SKM-1 (cell line): ENCODE measurements around the gene P2RX6.
A peak's percentile ranks its signal among the peaks of the same experiment; 100 is the strongest.

Experiments used
- DNase-seq: peaks from one replicate; lab custom pipeline; 2025; ENCODE audit not compliant: unreplicated experiment; lab: John Stamatoyannopoulos, UW

Gene P2RX6

DNA sequence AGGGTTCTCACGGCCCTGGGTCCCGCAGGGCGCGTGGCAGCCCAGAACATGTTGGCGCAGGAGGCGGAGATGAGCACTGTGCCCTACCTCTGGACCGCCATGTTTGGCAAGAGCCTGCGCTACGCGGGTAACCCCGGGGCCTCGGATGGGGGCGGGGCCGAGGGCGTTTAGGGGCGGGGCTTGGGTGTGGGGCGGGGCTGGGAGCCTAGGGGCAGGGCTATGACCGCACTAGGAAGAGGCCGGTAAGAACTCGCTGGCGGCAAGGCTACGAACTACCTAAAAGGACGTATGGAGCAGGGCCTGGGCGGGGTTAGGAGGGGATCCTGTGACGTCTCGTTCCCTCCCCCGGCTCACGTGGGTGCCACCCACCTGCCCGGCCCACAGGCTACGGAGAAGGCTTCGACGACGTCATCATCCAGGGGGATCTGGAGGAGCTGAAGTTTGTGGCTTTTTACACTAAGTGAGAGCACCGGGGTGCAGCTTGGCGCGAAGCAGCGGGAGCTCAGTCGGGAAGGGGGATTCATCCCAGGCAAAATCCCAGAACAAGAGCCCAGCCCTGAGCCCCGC lies 35.6 kb upstream of the P2RX6 start:
- no peak for DNase-seq

DNA sequence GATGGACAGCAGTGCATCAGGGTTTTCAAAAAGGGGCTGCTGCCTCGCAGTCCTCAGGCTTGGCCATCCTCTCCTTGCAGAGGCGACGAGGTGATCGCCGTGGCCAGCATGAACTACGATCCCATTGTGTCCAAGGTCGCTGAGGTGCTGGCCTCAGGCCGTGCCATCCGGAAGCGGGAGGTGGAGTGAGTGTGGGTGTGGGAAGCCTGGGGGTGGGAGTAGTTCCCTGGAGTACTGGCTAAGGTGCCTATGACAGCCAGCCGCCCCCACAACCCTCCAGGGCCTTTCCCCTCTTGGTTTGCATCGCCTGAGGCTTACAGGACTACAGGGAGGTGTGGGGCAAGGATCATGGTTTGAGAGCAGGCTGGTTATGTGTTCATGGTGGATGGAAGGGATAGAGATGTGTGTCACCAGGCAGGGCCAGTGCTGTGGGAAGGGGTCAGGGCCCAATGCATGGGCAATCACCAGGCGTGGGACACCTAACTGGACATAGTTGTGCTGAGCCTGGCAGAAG lies 35.0 kb upstream of the P2RX6 start:
- no peak for DNase-seq

DNA sequence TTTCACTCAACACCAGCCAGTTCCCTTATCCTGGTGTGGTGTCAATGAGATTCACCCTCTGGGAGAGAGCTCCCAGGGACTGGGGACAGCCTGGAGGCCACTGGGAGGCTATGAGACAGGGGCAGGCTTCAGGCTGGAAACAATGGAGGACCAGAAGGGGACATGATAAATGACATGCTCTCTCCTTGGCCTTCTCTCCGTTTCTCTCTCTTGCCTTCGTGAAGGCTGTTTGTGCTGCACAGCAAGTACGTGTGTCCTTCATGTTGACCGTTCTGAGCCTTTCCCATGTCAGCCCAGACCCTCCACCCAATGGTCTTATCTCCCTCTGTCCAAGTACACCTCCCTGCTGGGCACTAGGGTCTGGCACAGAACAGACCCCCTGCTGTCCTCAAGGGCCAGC lies 34.4 kb upstream of the P2RX6 start:
- DNase-seq: no peak

GRCh38 chr22:20980938-20981722 lies 33.8 kb upstream of the P2RX6 start:
- no peak for DNase-seq

GRCh38 chr22:20981787-20982562 lies 33.0 kb upstream of the P2RX6 start, which contains the start of gene LZTR1:
LZTR1 (plus strand) TSS chr22:20982297; CDS start chr22:20982372, 75 bp downstream.
- peak; percentile 73 for DNase-seq

GRCh38 chr22:20982563-20982882 lies 32.4 kb upstream of the P2RX6 start:
- no peak for DNase-seq

DNA sequence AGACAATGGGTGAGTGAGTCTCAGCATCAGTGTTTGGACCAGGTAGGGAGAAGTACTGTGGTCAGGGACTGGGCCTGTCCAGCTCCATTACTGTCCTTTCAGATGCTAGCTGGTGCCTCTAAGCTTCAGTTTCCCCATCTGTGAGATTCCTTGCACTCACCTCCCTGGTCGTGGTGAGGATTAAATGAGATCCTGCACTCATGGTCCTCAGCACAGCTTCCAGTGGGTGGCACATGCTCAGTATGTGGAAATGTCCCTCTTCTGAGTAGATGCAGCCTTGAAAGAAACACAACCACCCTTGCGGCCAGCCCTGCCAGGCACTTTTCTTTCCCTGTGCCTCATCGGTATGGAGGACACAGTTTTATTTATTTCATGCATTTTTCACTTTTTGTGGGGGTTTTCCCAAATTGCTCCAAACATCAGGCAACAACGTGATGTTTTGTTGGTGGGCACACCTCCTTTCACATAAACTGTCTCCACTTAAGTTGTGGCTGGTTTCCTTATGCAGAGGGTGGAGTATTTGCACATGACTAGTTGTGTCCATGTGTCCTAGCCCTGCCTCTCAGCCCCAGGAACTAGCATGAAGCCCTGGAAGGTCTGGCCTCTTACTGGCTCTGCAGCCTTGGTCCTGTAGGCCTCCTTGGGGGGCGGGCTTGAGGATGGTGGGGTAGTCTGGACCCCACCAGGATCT lies 31.7 kb upstream of the P2RX6 start:
- no peak for DNase-seq

GRCh38 chr22:20985720-20986119 lies 29.2 kb upstream of the P2RX6 start:
- no peak for DNase-seq

GRCh38 chr22:20986365-20986764 lies 28.6 kb upstream of the P2RX6 start:
- DNase-seq: no peak

DNA sequence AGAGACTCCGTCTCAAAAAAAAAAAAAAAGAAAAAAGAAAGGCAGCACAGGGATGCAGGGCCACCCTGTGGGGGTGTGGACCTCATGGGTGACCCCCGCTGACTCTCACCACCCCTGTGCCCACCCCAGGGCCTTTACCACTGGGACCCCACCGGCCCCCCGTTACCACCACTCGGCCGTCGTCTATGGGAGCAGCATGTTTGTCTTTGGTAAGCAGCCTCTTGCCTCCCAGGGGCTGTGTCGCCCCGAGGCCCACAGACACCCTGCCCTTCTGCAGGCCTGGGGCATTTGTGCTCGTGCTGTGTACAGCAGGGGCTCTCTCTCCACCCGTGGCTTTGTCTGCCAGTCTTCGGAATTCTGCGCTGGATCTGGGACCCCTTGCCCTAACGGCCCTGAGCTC lies 27.6 kb upstream of the P2RX6 start:
- no peak for DNase-seq

DNA sequence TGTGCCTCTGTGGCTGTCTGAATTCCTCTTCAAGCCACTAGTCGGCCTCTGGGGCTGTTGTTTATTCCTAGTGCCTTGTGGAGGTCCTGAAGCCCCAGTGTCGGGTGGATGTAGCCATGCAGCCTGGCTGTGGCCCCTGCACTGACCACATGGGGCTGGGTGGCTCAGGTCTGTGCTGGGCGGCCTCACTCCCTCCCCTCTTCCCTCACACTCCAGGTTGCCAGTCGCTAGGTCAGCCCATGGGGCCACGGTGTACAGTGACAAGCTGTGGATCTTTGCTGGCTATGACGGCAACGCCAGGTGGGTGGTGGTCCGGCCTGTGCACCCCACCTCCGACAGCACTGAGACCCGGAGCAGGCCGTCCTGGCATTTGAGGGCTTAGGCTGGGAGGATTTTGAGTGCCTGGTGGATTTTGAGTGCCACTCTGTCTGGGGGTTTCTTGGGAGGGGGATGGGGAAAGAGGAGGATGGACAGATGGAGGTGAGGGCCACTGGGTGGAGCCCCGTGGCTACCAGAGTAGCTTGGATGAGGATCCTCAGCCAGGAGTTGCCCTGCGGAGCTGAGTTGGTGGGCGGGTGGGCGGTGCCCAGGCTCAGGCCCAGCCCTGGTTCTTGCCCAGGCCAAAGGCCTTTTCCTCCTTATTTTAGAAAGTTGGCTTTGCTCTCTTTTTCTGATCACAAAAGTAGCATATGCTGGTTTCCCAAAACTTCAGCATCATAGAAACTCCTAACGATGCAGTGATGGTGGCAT lies 26.2 kb upstream of the P2RX6 start:
- no peak for DNase-seq

- DNase-seq: no peak
Measured at GRCh38 chr22:20989323-20990138, 25.4 kb upstream of the P2RX6 start.

- no peak for DNase-seq
Measured at GRCh38 chr22:20990184-20991180, 24.5 kb upstream of the P2RX6 start.

DNA sequence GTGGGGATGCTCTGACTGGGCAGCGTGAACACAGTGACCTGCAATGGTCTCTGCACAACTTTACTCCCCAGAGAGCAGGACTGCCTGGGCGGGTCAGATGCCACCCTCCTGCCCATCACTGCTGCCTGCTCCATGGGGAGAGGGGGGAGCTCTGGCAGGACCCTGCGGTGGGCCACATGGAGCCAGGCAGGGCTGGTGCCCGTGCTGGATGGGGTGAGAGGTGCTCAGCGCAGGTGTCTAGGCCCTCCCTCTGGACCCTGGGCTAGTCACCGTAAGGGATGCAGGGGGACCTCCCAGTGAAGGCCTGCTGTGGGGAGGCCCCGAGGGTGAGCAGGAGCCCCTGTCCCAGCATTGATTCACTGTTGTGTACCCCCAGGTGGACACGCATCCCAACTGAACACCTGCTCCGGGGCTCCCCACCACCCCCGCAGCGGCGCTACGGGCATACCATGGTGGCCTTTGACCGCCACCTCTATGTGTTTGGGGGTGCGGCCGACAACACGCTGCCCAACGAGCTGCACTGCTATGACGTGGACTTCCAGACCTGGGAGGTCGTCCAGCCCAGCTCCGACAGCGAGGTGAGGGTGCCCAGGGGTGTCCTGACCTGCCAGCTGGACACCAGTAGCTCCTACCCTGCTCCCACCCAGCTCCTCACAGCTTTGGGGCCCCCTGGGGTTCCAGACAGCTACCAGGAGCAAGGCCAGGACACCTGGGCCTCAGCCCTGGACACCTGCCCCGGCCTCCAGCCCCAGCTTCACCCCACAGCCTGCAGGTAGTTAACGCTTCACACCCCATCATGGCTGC lies 23.5 kb upstream of the P2RX6 start:
- DNase-seq: no peak

- DNase-seq: no peak
Measured at GRCh38 chr22:20992056-20992442, 22.9 kb upstream of the P2RX6 start.

- DNase-seq: no peak
Measured at GRCh38 chr22:20992456-20993303, 22.3 kb upstream of the P2RX6 start.
